HCT116 (cell line): Measurements from ENCODE around the gene PKP1. TPM values are rescaled to one million over a fixed set of nuclear protein-coding genes. Genes with fewer than 3 reads are reported as not detected.

Experiments
- ATAC-seq: fragments of 200-7000 bp; cut with Tn5 transposase; 2 replicates; pipeline ENCODE4 v1.9.1; 2020; ENCODE audit warnings: mild to moderate bottlenecking, moderate library complexity
- BruUV-seq: library from RNA; stranded (reverse); fragments of 400-500 nt; replicated peaks from 2 replicates; lab custom pipeline; 2021; lab: Mats Ljungman, UMichigan
- CTCF ChIA-PET: fragments of 300-600 bp; sonication (Branson Sonifier 250); formaldehyde crosslinking; loops from one replicate; lab custom pipeline; 2021; ENCODE audit warnings: antibody characterized with exemption; lab: Charles Lee
- POLR2A ChIA-PET: fragments of 300-600, 350-600 bp; sonication (Branson Sonifier 250); formaldehyde crosslinking; loops from one replicate; lab custom pipeline; 2021; ENCODE audit warnings: antibody characterized with exemption; lab: Charles Lee
- RAD21 ChIA-PET, 2 experiments: fragments of 300-600 bp; sonication (Branson Sonifier 250); formaldehyde crosslinking; loops; one replicate each; lab custom pipeline; 2023; ENCODE audit warnings: low total read pairs in 2 of 2; ENCODE audit not compliant: uncharacterized antibody in 2 of 2, unreplicated experiment in 2 of 2, low non-redundant PET in 1 of 2; lab: Charles Lee
- DNase-seq: peaks from one replicate; pipeline ENCODE4 v3.0.0-alpha.2; 2010; ENCODE audit warnings: low read depth, low spot score
- H2AFZ ChIP-seq: fragments of 200-600 bp; shearing (Covaris generic), sonication (generic); 2 replicates; pipeline ENCODE4 v1.6.1; 2017; ENCODE audit warnings: low read depth, mixed run types, mixed read lengths, antibody characterized with exemption, low read length; ENCODE audit not compliant: poor library complexity, severe bottlenecking
- H3K27ac ChIP-seq: 2 replicates; pipeline ENCODE4 v1.5.1; 2012; ENCODE audit warnings: low read depth, low read length
- H3K27me3 ChIP-seq: fragments of 200-600 bp; sonication (generic); 2 replicates; pipeline ENCODE4 v1.6.1; 2016; ENCODE audit warnings: mixed run types, low read length, mixed read lengths; ENCODE audit not compliant: insufficient read depth
- H3K36me3 ChIP-seq, 2 experiments: fragments of 200-500 bp in 1 of 2; fragments of 200-600 bp in 1 of 2; sonication (Bioruptor generic) in 1 of 2; sonication (generic) in 1 of 2; 2 replicates each; pipeline versions ENCODE4 v1.5.1 to v1.6.1; 2014 to 2016; ENCODE audit warnings: low read length in 2 of 2, inconsistent platforms in 1 of 2, mixed read lengths in 1 of 2, mixed run types in 1 of 2; ENCODE audit not compliant: insufficient read depth in 2 of 2, control insufficient read depth in 1 of 2
- H3K4me1 ChIP-seq, 2 experiments: fragments of 200-600 bp in 1 of 2; sonication (generic) in 1 of 2; 2 replicates each; pipeline versions ENCODE4 v1.5.1 to v1.6.1; 2012 to 2017; ENCODE audit warnings: low read length in 2 of 2, inconsistent platforms in 1 of 2, mild to moderate bottlenecking in 1 of 2, mixed read lengths in 1 of 2, mixed run types in 1 of 2, moderate library complexity in 1 of 2; ENCODE audit not compliant: insufficient read depth in 2 of 2, control insufficient read depth in 1 of 2
- H3K4me2 ChIP-seq: fragments of 200-600 bp; sonication (generic); 2 replicates; pipeline ENCODE4 v1.6.1; 2017; ENCODE audit warnings: mixed run types, low read length, mixed read lengths
- H3K4me3 ChIP-seq, 2 experiments: fragments of 200-600 bp in 1 of 2; sonication (generic) in 1 of 2; replicated peaks in 1 of 2; 2 replicates each; pipeline ENCODE4 v1.5.1; 2011 to 2016; ENCODE audit warnings: low read length in 2 of 2, control low read depth in 1 of 2, low read depth in 1 of 2, mild to moderate bottlenecking in 1 of 2, mixed read lengths in 1 of 2, mixed run types in 1 of 2
- H3K79me2 ChIP-seq: fragments of 200-600 bp; sonication (generic); 2 replicates; pipeline ENCODE4 v1.6.1; 2017; ENCODE audit warnings: mild to moderate bottlenecking, mixed run types, low read length, moderate library complexity, mixed read lengths; ENCODE audit not compliant: insufficient read depth
- H3K9ac ChIP-seq: fragments of 200-600 bp; sonication (generic); 2 replicates; pipeline ENCODE4 v1.6.1; 2016; ENCODE audit warnings: low read length, mixed read lengths
- H3K9me2 ChIP-seq: fragments of 200-600 bp; sonication (generic), shearing (Covaris generic); 2 replicates; pipeline ENCODE4 v1.6.1; 2017; ENCODE audit warnings: mixed run types, mild to moderate bottlenecking, moderate library complexity; ENCODE audit not compliant: insufficient read depth
- H3K9me3 ChIP-seq, 2 experiments: fragments of 200-500 bp in 1 of 2; fragments of 200-600 bp in 1 of 2; sonication (Bioruptor generic) in 1 of 2; sonication (generic) in 1 of 2; 2 replicates each; pipeline ENCODE4 v1.6.1; 2014 to 2017; ENCODE audit warnings: low read length in 2 of 2, mixed read lengths in 2 of 2, inconsistent platforms in 1 of 2, low read depth in 1 of 2, mild to moderate bottlenecking in 1 of 2, mixed run types in 1 of 2, moderate library complexity in 1 of 2; ENCODE audit not compliant: control insufficient read depth in 1 of 2, insufficient read depth in 1 of 2
- H4K20me1 ChIP-seq: fragments of 200-600 bp; sonication (generic), shearing (Covaris generic); 2 replicates; pipeline ENCODE4 v1.6.1; 2017; ENCODE audit warnings: mixed run types, mild to moderate bottlenecking, moderate library complexity; ENCODE audit not compliant: insufficient read depth
- ATF3 ChIP-seq: IDR thresholded peaks from 2 replicates; pipeline ENCODE4 v1.6.1; 2012
- CBX3 ChIP-seq: IDR thresholded peaks from 2 replicates; pipeline ENCODE4 v1.6.1; 2012; ENCODE audit warnings: low read depth
- CTCF ChIP-seq, 3 experiments: fragments of 200-600 bp in 1 of 3; sonication (generic) in 1 of 3; IDR thresholded peaks in 2 of 3; conservative IDR thresholded peaks in 1 of 3; 2 replicates each; pipeline ENCODE4 v1.5.1; 2012 to 2017; ENCODE audit warnings: low read depth in 2 of 3, low read length in 2 of 3, antibody characterized with exemption in 1 of 3, borderline replicate concordance in 1 of 3, control low read depth in 1 of 3, mild to moderate bottlenecking in 1 of 3, mixed read lengths in 1 of 3, mixed run types in 1 of 3, moderate library complexity in 1 of 3; ENCODE audit not compliant: insufficient read depth in 1 of 3
- EGR1 ChIP-seq: IDR thresholded peaks from 2 replicates; pipeline ENCODE4 v1.6.1; 2012; ENCODE audit warnings: low read depth
- ELF1 ChIP-seq: IDR thresholded peaks from 2 replicates; pipeline ENCODE4 v1.6.1; 2012; ENCODE audit warnings: low read depth, borderline replicate concordance
- FOSL1 ChIP-seq: IDR thresholded peaks from 2 replicates; pipeline ENCODE4 v1.6.1; 2012; ENCODE audit warnings: low read depth
- JUND ChIP-seq: IDR thresholded peaks from 2 replicates; pipeline ENCODE4 v1.6.1; 2012
- MAX ChIP-seq: IDR thresholded peaks from 2 replicates; pipeline ENCODE4 v1.6.1; 2012
- POLR2AphosphoS5 ChIP-seq: IDR thresholded peaks from 2 replicates; pipeline ENCODE4 v1.6.1; 2011; ENCODE audit warnings: mild to moderate bottlenecking, low read depth, low read length, moderate library complexity
- RAD21 ChIP-seq: IDR thresholded peaks from 2 replicates; pipeline ENCODE4 v1.6.1; 2012; ENCODE audit warnings: low read depth, mild to moderate bottlenecking
- SIN3A ChIP-seq: IDR thresholded peaks from 2 replicates; pipeline ENCODE4 v1.6.1; 2012; ENCODE audit warnings: low read depth
- SP1 ChIP-seq: IDR thresholded peaks from 2 replicates; pipeline ENCODE4 v1.6.1; 2012; ENCODE audit warnings: low read depth
- SRF ChIP-seq: IDR thresholded peaks from 2 replicates; pipeline ENCODE4 v1.6.1; 2012; ENCODE audit warnings: low read depth
- TCF7L2 ChIP-seq: IDR thresholded peaks from 2 replicates; pipeline ENCODE4 v1.7.0; 2011; ENCODE audit warnings: borderline replicate concordance, inconsistent platforms; ENCODE audit not compliant: insufficient read depth, insufficient read length; ENCODE audit errors: extremely low read depth
- YY1 ChIP-seq: IDR thresholded peaks from 2 replicates; pipeline ENCODE4 v1.6.1; 2011; ENCODE audit warnings: low read length, low read depth, moderate library complexity, mild to moderate bottlenecking; ENCODE audit not compliant: insufficient replicate concordance; ENCODE audit errors: extremely low read depth
- ZBTB33 ChIP-seq: IDR thresholded peaks from 2 replicates; pipeline ENCODE4 v1.6.1; 2011; ENCODE audit warnings: mild to moderate bottlenecking, low read length, moderate library complexity; ENCODE audit not compliant: insufficient replicate concordance; ENCODE audit errors: extremely low read depth
- ZFX ChIP-seq: fragments of 450-650 bp; IDR thresholded peaks from 2 replicates; pipeline ENCODE4 v1.6.1; 2017
- ZNF274 ChIP-seq: fragments of 200-500 bp; sonication (Bioruptor generic); IDR thresholded peaks from 2 replicates; pipeline ENCODE4 v1.6.1; 2014; ENCODE audit warnings: mild to moderate bottlenecking, low read depth, low read length, inconsistent platforms
- intact Hi-C: fragments of 100-400 bp; cut with micrococcal nuclease; formaldehyde crosslinking; loops from 2 replicates; pipeline ENCODE4 v1.10.0; 2022
- total RNA-seq: library from RNA; stranded (reverse); gene quantifications from one replicate; pipeline ENCODE4 v1.2.1, GENCODE V29; 2021; ENCODE audit not compliant: unreplicated experiment

Gene PKP1
- total RNA-seq, 1 experiment from 2014 or later = 0.07 TPM

- POLR2A ChIA-PET = no interaction called here
- Histone ChIP-seq H4K20me1 (no peaks in the 10 kb centered on the region), H3K4me1 (peaks cover 7 to 40% of the 10 kb centered on the region in 2 experiments), H2AFZ (no peak overlapping the region), H3K4me3 (no peak overlapping the region), H3K27ac (no peak overlapping the region), H3K9me2 (no peaks in the 10 kb centered on the region), H3K4me2 (no peak overlapping the region), H3K79me2 (no peaks in the 10 kb centered on the region), H3K9me3 (no peaks in the 10 kb centered on the region), H3K9ac (no peak overlapping the region), H3K27me3 (peaks cover 11% of the 10 kb centered on the region; the same call in 1 of the 2 replicates), H3K36me3 (no peaks in the 10 kb centered on the region)
- DNase-seq (no peak), ATAC-seq (no peak)
- CTCF ChIA-PET = no interaction called here
- intact Hi-C loops = loop anchor here (5.0 kb wide), 1 partner anchor 37 kb away; no protein-coding TSS in a partner anchor
- no peak for TF ChIP-seq POLR2AphosphoS5
- TF ChIP-seq EGR1 = no peak
- TF ChIP-seq ZNF274 = no peak
- no peak for TF ChIP-seq MAX
- no peak for TF ChIP-seq TCF7L2
- TF ChIP-seq ZBTB33 = no peak
- no peak for TF ChIP-seq SIN3A
- no peak for TF ChIP-seq YY1
- no peak for TF ChIP-seq JUND
- no peak for TF ChIP-seq CBX3
- TF ChIP-seq ZFX = no peak
- no peak for TF ChIP-seq CTCF (IDR thresholded peaks at IDR 0.05 in 2 of 3, conservative IDR thresholded peaks at IDR 0.05 in 1 of 3; ENCODE audit: borderline replicate concordance in 1 of 3, insufficient read depth in 1 of 3, low read depth in 2 of 3, low read length in 2 of 3)
- no peak for TF ChIP-seq FOSL1
- no peak for TF ChIP-seq ELF1
- TF ChIP-seq SP1 = no peak
- TF ChIP-seq RAD21 = no peak
- no peak for TF ChIP-seq ATF3
- no peak for TF ChIP-seq SRF
- BruUV-seq = no TSS peak
- RAD21 ChIA-PET = no interaction called here
Measured at GRCh38 chr1:201269900-201270410, 13.4 kb upstream of the PKP1 start.
